ENCODE results near the gene SIX4.

Gene SIX4

DNA sequence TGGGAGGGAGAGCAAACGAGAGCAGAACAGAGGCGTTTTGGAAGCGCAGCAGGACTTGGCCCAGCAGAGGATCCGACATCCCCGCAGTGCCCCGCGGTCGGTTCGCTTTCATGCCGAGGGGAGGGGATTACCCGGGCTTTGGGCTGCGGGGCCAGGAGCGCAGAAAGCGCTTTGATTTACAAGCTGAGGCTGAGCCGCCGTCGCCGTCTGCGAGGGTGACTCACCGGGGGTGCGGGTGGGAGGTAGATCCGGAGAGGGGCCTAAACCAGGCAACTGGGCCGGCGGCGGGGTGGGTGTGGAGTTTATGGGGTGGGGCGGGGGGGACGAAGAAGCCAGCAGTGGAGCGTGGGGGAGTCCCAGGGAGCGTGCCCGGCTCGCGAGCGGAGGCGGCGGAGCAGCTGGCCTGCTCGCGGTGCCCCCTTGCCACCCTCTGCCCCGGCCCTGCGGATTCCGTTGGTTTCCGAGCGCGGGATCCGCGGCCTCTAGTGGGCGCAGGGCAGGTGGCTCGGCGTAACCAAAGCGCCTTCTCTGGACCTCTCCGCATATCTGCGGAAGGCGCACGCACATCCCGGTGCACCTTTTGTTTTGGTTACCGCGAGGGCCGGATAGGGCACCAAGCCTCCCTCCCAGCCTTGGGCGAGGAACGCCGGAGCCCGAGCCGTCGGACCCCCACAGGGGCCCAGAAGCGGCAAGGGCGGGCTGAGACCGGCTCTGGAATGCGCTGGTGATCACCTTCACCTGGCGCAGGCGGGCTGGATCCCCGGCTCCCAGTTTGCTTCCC lies 2.6 kb downstream of the SIX4 start:
- no peak for DNase-seq

- no peak for DNase-seq
Observed at GRCh38 chr14:60720962-60721325, 3.2 kb downstream of the SIX4 start.

DNA sequence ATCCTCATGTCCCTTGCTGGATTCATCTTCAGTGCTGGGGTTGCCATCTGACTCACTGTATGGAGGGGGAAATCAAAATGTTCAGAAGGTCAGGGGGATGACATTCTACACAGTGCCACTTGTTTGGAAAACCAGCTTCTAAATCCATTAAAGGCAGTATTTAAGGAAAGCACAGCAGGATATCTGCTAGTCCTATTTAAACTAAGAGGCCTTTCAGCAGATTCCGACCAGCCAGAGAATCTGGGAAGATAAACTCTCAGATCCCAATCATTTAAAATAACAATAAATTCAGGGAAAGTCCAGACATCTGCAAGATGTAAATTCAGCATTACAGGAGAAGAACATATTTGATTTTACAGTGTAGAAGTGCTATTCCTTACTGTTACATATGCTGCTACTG lies 3.8 kb downstream of the SIX4 start:
- DNase-seq: no peak

DNA sequence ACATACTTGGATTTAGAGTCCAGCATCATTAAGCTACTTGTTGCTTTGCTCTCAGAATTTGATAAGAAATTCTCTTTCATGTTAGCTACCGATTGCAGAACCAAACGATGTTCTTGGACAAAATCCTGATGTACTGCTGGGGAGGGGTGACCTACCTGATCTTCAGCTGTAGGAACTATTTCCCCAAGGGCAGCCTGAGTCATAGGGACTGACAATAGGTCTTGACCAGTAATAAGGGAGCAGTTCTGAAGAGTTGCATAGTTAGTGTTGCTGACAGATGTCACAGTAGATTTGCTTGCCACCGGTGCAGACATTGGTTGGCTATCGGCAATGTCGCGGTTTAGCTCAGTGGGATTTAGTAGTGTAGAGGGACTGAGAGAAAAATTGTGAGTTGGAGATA lies 10.6 kb downstream of the SIX4 start:
- DNase-seq: no peak

DNA sequence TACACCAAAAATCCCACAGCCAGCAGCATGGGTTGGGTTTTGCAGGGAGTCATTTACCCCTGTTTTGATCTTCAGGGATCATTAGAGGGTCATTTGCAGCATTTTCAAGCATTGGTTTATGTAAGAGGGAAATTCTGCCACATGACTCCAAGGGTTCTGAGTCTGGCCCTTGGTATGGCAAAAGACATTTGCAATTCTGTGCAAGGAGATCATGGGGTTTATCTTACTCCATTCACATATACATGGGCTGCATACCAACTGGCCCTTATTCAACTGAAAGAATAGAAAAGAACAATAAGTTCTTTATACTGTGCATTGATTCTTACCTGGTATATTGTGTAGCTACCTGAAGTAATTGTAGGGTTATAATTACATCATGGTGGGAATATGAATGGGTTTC lies 13.7 kb downstream of the SIX4 start:
- no peak for DNase-seq

- no peak for DNase-seq
Observed at GRCh38 chr14:60707858-60708257, 16.3 kb downstream of the SIX4 start.

DNA sequence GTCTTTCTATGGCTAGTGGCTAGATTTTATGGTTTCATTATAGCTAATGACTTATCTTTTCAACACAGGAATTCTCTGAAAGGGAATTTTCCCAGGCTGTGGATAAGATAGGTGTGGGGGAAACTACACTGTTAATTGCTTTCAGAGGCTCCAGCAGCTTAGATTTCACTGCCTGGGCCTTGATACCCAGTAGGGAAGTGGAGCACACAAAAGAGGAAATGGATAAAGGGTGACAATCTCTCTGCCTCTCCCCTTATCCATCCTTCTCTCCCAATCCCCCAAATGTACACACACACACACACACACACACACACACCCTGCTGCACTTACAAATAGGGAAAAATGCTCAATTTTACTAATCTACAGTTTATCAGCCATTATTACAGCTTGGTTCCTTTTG lies 19.1 kb downstream of the SIX4 start:
- DNase-seq: no peak

DNA sequence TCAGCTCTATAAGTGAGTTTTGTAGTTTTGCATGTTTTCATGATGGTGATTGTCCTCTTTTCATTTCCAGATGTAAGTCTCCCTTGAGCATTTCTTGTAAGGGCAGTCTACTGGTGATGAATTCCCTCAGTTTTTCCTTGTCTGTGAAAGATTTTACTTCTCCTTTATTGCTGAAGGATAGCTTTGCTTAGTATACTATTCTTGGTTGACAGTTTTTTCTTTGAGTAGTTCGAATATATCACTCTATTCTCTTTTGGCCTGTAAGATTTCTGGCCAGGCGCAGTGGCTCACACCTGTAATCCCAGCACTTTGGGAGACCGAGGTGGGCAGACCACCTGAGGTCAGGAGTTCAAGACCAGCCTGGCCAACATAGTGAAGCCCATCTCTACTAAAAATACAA lies 23.6 kb downstream of the SIX4 start:
- DNase-seq: no peak

DNA sequence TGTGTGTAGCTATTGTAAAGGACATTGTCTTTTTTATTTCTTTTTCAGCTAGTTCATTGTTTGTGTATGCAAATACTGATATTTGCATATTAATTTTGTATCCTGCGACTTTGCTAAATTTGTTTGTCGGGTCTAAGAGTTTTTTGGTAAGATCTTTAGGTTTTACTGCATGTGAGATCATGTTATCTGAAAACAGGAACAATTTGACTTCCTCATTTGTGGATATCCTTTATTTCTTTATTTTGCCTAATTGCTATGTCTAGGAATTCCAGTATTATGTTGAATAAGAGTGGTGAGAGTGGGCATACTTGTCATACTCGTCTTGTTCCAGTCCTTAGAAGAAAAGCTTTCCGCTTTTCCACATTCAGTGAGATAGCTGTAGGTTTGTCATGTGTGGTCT lies 28.8 kb downstream of the SIX4 start:
- no peak for DNase-seq

DNA sequence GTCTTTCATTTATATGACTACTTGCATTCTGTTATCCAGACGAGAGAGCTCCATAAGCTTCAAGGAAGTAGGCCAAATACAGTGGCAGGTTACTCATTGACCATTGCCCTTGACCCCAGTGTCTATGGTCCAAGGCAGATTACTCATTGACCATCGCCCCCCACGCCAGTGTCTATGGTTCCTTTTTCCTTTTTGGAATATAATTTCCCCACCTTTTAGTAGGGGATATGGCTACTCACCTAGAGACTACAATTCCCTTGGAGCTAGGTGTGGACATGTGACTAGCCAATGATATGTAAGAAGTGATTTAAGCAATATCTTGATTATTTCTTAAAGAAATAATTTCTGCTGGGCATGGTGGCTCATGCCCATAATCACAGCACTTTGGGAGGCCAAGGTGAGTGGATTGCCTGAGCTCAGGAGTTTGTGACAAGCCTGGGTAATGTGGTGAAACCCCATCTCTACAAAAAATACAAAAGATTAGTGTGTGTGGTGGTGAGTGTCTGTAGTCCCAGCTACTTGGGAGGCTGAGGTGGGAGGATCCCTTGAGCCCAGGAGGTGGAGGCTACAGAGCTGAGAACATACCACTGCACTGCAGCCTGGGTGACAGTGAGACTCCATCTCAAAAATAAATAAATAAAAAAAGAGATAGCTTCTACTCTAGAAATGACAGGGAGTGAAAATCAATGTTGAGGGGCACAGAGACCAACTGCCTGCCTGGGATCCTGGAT lies 32.6 kb downstream of the SIX4 start:
- no peak for DNase-seq

- DNase-seq: no peak
Observed at GRCh38 chr14:60686865-60687264, 37.3 kb downstream of the SIX4 start.

GRCh38 chr14:60684203-60684602 lies 39.9 kb downstream of the SIX4 start:
- DNase-seq: no peak

DNA sequence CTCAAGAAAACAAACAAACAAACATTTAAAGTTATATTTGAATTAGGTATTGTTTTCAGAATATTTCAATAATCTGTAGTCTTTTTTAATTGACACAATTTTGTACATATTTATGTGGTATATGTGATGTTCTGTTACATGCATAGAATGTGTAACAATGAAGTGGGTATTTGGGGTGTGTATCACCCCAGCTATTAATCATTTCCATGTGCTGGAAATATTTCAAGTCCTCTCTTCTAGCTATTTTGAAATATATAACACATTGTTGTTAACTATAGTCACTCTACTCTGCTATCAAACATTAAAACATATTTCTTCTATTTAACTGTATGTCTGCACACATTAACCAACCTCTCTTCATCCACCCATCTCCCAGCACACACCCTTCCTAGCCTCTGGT lies 42.9 kb downstream of the SIX4 start:
- no peak for DNase-seq

DNA sequence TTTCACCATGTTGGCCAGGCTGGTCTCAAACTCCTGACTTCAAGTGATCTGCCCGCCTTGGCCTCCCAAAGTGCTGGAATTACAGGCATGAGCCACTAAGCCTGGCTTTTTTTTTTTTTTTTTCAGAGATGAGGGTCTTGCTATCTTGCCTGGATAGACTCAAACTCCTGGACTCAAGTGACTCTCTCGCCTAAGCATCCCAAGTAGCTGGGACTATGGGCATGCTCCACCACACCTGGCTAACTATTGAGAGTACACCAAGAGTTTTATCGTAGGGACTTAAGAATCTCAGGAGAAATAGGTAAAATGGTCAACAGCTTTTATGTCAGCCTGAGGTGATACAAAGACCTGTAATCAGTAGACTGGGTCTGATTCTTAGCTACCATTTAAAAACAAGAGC lies 43.6 kb downstream of the SIX4 start:
- DNase-seq: no peak

- DNase-seq: no peak
Observed at GRCh38 chr14:60679566-60680258, 44.4 kb downstream of the SIX4 start.

- no peak for DNase-seq
Observed at GRCh38 chr14:60677701-60678100, 46.5 kb downstream of the SIX4 start.

DNA sequence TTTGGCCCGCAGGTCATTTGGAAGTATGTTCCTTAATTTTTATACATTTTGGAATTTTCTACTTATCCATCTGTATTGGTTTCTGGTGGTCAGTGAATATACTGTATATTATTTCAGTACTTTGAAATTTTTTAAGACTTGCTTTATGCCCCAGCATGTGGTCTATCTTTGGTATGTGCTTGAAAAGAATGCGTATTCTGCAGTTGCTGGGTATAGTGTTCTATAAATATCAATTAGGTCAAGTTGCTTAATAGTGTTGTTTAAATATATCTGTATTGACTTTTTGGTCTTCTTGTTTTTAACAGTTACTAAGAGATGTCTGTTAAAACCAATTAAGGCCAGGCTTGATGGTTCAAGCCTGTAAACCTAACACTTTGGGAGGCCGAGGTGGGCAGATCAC lies 53.2 kb downstream of the SIX4 start:
- DNase-seq: no peak

DNA sequence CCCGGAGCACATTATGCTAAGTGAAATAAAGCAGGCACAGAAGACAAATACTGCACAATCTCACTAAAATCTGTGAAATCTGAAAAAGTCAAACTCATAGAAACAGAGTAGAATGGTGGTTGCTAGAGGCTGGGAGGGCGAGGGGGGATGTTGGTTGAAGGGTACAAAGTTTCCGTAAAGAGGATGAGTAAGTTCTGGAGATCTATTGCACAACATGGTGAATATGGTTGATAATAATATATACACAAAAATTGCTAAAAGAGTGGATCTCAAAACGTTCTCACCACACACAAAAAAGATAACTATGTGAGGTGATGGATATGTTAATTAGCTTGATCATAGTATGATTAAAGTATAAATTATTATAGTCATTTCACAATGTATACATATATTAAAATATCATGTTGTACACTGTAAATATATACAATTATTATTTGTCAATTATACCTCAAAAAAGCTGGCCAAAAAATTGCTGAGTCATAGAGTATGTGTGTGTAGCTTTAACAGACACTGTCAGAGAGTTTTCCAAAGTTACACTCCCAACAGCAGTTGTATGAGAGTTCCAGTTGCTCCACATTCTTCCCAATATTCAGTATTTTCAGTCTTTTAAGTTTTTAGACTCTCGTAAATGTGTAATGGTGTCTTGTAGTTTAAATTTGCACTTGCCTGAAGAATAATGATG lies 55.6 kb downstream of the SIX4 start:
- DNase-seq: no peak

- no peak for DNase-seq
Observed at GRCh38 chr14:60665177-60665550, 59.0 kb downstream of the SIX4 start.

DNA sequence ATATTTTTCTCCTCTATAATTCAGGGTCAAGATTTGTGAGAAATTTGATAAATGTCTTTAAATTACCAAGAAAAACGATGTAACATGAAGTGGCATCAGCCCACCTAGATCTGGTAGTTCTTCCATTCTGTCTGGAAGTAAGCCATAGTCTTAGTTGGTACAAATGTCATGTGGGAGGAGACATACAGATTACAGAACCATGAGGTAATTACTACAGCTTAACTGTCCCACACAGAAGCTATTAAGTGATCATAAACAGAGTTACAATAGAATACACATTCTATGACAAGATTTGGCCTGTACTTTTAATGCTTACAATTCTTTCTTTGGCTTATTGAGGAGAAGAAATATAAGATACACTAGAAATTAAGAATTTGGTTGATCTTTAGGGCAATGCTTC lies 61.2 kb downstream of the SIX4 start:
- DNase-seq: no peak

DNA sequence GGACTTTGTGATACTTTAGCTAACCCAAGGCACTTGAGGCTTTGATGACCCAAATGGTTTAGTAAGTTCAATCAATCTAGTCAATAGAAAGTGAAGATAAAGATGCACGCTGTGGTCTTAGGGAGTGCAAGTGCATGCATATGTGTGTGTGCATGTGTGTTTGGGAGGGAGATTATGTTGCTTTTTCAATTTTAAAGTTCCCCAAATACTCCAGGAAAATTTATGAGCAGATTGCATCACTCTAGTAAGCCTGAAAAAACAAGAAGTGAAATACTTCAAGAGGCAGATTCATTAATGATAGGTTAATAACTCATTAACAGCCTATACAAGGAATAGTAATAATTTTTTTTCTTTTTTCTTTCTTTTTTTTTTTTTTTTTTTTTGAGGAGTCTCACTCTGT lies 62.4 kb downstream of the SIX4 start:
- no peak for DNase-seq
